Muscle layer of duodenum (tissue), 2 donors: ENCODE results near the gene TREML2.
"Not testable (repeated sequence)": the region's sequence is repeated elsewhere in the genome, so short reads cannot be mapped to it uniquely, and the experiment has no call there.

ENCODE experiments used
- H3K27ac ChIP-seq: one replicate; pipeline ENCODE4 v1.7.0; 2013; ENCODE audit warnings: mild to moderate bottlenecking, low read length
- H3K27me3 ChIP-seq: one replicate; pipeline ENCODE4 v1.7.0; 2013; ENCODE audit warnings: low read depth, mild to moderate bottlenecking, control low read depth, low read length
- H3K36me3 ChIP-seq, 2 donors: one replicate each; pipeline ENCODE4 v1.7.0; 2013; ENCODE audit warnings: low read length in 2 of 2, control low read depth in 1 of 2, mild to moderate bottlenecking in 1 of 2; ENCODE audit not compliant: insufficient read depth in 2 of 2, control insufficient read depth in 1 of 2
- H3K4me1 ChIP-seq, 2 donors: one replicate each; pipeline ENCODE4 v1.7.0; 2013; ENCODE audit warnings: low read length in 2 of 2, mild to moderate bottlenecking in 2 of 2, control low read depth in 1 of 2, moderate library complexity in 1 of 2; ENCODE audit not compliant: insufficient read depth in 2 of 2, control insufficient read depth in 1 of 2
- H3K4me3 ChIP-seq, 2 donors: one replicate each; pipeline ENCODE4 v1.7.0; 2013; ENCODE audit warnings: low read length in 2 of 2, low read depth in 1 of 2, mild to moderate bottlenecking in 1 of 2
- H3K9me3 ChIP-seq, 2 donors: one replicate each; pipeline ENCODE4 v1.7.0; 2013; ENCODE audit warnings: low read length in 2 of 2, control low read depth in 1 of 2, mild to moderate bottlenecking in 1 of 2; ENCODE audit not compliant: control insufficient read depth in 1 of 2
- donor health status: healthy.

The TREML2 gene

DNA sequence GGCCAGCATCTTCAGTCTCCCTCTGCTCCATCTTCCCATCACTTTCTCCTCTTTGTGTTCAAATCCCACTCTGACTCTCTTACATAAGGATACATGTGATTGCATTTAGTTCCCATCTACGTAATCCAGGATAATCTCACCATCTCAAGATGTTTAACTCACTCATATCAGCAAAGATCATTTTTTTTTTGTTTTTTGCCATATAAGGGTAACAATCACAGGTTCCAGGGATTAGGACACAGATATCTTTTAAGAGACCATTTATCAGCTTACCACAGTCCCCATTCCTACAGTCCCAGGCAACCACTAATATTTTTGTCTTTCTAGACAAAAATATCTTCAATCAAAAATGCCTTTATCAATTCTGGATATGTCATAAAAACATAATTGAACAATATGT is 3.2 kb upstream of the TREML2 start:
- no peaks in the 10 kb centered on the region for H3K36me3 ChIP-seq
- no peak overlapping the region for H3K27ac ChIP-seq
- no peak overlapping the region for H3K4me3 ChIP-seq
- peaks cover 0 to 4% of the 10 kb centered on the region in 2 donors for H3K9me3 ChIP-seq
- no peaks in the 10 kb centered on the region for H3K27me3 ChIP-seq
- H3K4me1 ChIP-seq: no peaks in the 10 kb centered on the region

DNA sequence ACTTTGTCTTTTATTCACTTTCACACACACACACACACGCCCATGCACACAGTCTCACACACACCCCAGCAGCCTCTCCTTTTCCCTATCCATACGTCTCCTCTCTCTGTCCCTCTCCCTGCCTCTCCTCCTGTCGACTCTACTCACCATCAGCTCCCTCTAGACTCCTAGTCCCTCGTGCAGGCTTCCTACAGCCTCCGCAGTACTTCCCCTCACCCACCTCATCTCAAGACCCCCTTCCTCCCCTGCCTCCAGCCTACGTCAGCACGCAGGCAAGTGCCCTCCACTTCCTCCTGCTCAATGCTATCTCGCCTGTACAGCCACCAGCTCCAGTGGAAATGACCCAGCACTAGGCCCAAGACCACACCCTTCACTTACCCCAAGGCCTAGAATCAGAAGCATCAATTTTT is 820 bp upstream of the TREML2 start:
- H3K27me3 ChIP-seq: no peaks in the 10 kb centered on the region
- no peak overlapping the region for H3K27ac ChIP-seq
- no peaks in the 10 kb centered on the region for H3K4me1 ChIP-seq
- no peaks in the 10 kb centered on the region for H3K36me3 ChIP-seq
- H3K9me3 ChIP-seq: no peaks in the 10 kb centered on the region
- H3K4me3 ChIP-seq: no peak overlapping the region

DNA sequence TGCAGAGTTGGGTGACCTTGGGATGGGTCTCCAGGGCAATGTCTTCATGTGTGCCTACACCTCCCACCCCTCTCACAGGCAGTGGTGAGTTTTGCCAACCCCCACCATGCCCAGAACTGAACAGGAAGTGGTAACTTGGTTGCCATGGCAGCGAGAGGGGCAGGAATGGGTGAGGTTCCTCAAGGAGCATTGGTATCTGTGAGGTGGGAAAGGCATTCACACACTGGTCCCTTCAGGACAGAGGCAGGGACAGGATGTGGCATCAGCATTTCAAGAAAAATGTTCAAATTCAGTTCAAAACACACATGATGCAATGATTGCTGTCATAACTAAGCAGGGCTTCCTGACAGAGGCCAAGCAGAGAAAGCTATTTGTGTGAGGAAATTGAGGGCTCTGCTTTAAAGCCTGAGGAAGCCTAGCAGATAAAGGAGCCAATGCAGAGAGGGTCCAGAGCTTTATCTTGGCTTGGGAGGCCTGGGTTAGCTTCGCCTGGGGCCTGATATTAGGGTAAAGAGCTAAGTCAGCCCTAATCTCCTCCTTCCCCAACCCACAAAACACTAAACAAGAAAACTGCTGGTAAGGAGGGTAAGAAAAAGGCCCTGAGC is 551 bp downstream of the TREML2 start:
- no peaks in the 10 kb centered on the region for H3K27me3 ChIP-seq
- no peaks in the 10 kb centered on the region for H3K36me3 ChIP-seq
- no peaks in the 10 kb centered on the region for H3K9me3 ChIP-seq
- no peak overlapping the region for H3K4me3 ChIP-seq
- no peak overlapping the region for H3K27ac ChIP-seq
- no peaks in the 10 kb centered on the region for H3K4me1 ChIP-seq

DNA sequence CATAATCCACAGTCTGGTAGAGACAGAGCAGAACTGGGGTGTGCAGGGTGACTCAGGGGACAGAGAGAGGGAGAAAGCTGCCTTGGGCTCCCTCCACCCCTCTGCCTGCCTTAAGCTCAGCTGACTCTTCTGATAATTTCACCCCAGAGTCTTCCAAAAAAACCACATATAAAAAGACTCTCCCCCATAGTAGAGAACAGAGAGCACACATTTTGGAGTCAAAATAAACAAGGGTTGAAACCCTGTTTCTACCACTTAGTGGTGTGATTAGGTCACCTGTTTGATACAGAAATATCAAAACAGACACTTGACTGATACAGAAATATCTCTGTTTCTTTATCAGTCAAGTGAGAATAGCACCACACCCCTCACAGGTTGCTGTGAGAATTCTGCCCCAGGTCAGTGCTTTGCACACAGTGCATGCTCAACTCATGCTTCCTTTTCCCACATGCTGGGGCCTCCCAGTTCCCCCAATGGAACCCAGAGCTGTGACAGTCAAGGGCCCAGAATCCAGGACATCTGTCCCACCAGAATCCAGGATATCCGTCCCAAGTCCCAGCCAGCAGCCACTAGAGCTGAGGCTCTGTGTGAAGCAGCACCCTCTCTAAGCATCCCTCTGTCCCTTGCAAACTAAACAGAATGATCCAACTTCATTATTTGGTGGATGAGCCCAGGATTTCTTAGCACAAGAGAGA is 1.2 kb downstream of the TREML2 start:
- no peak overlapping the region for H3K27ac ChIP-seq
- no peaks in the 10 kb centered on the region for H3K4me1 ChIP-seq
- H3K4me3 ChIP-seq: no peak overlapping the region
- H3K9me3 ChIP-seq: no peaks in the 10 kb centered on the region
- no peaks in the 10 kb centered on the region for H3K27me3 ChIP-seq
- H3K36me3 ChIP-seq: no peaks in the 10 kb centered on the region

DNA sequence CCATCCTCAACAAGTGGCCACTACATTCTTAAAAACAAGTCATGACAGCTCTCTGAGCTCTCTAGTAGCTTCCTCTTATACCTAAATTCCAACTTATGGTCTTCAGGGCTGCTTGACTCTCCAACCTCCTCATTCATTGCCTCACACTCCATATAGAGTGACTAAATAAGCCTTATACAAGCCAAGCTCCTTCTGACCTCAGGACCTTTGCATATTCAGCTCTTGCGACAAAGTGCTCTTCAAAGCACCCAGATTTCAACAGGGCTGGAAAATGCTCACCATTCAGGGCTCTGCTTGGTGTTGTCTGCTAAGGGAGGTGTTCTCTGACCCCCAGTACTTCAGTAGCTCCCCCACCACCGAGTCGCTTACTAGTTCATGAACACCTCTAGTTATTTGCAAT is 3.7 kb downstream of the TREML2 start:
- Histone ChIP-seq H3K4me1 (no peaks in the 10 kb centered on the region), H3K27ac (no peak overlapping the region), H3K27me3 (no peaks in the 10 kb centered on the region), H3K9me3 (no peaks in the 10 kb centered on the region), H3K4me3 (no peak overlapping the region), H3K36me3 (no peaks in the 10 kb centered on the region)

DNA sequence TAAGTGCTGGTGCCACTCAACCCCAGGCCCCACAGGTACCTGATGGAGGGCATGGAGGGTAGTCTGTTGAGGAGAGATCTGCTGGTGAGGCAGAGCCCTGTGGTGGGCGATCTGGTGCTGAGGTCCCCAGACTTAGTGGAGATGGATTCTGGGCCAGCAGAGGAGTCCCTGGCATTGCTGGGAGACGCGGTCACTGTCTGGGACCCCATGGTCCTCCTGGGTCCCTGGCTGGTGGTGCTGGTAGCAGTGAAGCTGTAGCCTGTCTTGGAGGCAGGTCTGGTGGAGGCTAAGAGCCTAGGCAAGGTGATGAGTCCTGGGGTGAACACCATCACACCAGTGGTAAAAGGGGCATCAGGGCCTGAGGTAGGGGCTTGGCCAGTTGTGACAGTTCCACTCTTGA is 6.6 kb downstream of the TREML2 start:
- Histone ChIP-seq H3K36me3 (no peaks in the 10 kb centered on the region), H3K4me1 (no peaks in the 10 kb centered on the region)

DNA sequence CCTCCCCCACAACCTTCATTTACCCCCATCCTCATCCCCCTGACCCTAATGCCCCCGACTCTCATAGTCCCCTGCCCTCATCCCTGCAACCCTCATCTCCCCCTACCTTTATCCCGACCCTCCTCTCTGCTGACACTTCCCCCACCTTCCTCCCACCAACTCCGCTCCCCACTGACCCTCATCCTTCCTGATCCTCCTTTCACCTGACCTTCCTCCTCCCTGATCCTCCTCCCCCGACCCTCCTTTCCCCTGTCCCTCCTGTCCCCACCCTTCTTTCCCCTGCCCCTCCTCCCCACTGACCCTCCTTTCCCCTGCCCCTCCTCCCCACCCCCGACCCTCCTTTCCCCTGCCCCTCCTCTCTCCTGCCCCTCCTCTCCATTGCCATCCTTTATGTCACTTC is 7.1 kb downstream of the TREML2 start:
- no peak overlapping the region for H3K4me3 ChIP-seq
- no peaks in the 10 kb centered on the region for H3K4me1 ChIP-seq
- H3K9me3 ChIP-seq: no peaks in the 10 kb centered on the region
- no peaks in the 10 kb centered on the region for H3K27me3 ChIP-seq
- H3K27ac ChIP-seq: no peak overlapping the region
- no peaks in the 10 kb centered on the region for H3K36me3 ChIP-seq

More for the DNA sequence above, 6.6 kb downstream of the TREML2 start:
- Histone ChIP-seq H3K4me3 (no peak overlapping the region), H3K27me3 (no peaks in the 10 kb centered on the region), H3K27ac (no peak overlapping the region), H3K9me3 (no peaks in the 10 kb centered on the region)

DNA sequence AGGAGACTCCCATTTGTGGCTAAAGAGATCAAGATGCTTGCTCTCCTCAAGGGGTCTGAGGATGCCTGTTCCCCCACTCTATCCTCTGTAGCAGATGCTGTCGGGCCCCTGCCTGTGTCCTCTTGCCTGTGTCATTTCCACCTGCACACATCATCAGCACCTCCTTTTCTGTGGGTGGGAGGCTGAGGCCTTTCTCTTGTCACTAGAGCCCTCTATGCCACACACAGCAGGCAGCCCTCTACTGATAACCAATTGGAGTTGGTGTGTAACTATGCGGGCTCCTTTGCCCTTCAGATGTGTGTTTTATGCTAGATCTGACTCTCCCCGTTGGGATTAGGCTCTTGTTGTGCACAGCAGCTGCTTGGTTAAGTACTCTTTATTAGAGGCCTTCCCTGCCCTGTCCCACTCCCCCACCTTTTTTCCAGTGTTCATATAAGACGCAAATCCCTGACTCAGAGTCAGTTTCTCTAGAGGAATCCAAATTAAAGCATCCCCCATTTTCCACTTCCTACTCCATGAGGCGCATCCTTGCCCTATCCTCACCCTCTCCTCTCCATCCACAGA is 7.7 kb downstream of the TREML2 start:
- Histone ChIP-seq H3K27me3 (no peaks in the 10 kb centered on the region), H3K36me3 (no peaks in the 10 kb centered on the region), H3K27ac (no peak overlapping the region), H3K4me1 (no peaks in the 10 kb centered on the region), H3K9me3 (no peaks in the 10 kb centered on the region), H3K4me3 (no peak overlapping the region)

DNA sequence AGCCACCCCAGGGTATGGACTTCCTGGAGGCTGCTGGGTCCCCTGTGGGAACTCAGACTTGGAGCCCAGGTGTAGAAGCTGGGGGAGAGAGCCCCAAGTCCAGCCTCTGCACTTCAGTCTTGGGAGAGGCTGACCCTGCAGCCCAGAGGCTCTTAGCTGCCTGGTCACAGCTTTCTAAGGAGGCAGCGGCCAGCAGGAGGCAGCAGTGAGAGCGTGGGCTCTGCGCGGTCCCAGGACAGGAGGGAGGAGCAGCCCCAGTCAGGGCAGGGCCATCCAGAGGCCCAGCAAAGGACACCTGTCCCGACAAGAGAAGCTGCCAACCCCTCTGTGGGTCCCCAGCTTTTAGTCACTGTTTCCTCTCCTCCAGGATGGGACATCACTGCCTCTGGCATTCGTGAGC is 9.4 kb downstream of the TREML2 start:
- no peak overlapping the region for H3K4me3 ChIP-seq
- no peaks in the 10 kb centered on the region for H3K9me3 ChIP-seq
- no peaks in the 10 kb centered on the region for H3K27me3 ChIP-seq

DNA sequence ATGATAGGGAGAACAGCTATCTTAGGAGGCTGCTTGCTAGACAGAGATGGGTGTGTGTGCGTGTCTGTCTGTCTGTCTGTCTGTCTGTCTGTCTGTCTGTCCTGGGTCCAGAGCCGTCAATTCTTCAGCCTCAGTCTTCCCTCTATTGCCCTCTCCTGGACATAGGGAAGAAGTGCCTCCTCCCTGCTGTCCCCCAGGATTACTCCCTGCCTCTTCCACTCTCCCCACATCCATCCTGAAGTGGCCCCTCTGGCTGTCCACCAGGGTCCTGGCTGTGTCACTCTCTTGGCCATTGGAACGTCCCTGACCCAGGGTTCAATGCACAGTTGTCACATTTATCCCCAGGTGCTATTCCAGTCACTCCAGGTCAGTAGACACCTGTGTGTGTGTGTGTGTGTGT is 10.2 kb downstream of the TREML2 start:
- no peak overlapping the region for H3K27ac ChIP-seq
- no peaks in the 10 kb centered on the region for H3K36me3 ChIP-seq
- no peaks in the 10 kb centered on the region for H3K4me1 ChIP-seq
- no peaks in the 10 kb centered on the region for H3K9me3 ChIP-seq
- H3K27me3 ChIP-seq: no peaks in the 10 kb centered on the region
- H3K4me3 ChIP-seq: no peak overlapping the region

More for the DNA sequence above, 9.4 kb downstream of the TREML2 start:
- Histone ChIP-seq H3K27ac (no peak overlapping the region), H3K4me1 (no peaks in the 10 kb centered on the region), H3K36me3 (no peaks in the 10 kb centered on the region)

DNA sequence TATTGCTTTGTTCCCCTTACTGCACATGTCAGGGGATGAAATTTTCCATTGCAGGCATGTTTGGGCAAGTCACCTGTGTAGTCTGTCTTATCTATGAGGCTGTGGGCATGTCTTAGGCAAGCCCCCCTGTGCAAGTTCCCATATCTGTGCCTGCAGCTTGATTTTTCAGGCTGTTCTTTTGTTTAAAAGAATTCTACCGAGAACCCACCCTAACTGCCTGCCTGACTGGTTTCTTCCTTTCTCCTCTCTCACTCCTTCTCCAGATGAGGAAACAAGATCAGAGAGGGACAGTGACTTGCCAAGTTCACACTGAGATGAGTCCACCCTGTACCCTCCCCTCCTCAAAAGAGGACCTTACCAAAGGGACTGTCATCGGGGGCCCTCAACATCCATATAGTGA is 11.0 kb downstream of the TREML2 start:
- no peaks in the 10 kb centered on the region for H3K27me3 ChIP-seq
- H3K9me3 ChIP-seq: no peaks in the 10 kb centered on the region
- no peaks in the 10 kb centered on the region for H3K36me3 ChIP-seq
- H3K4me3 ChIP-seq: no peak overlapping the region
- no peak overlapping the region for H3K27ac ChIP-seq
- no peaks in the 10 kb centered on the region for H3K4me1 ChIP-seq

DNA sequence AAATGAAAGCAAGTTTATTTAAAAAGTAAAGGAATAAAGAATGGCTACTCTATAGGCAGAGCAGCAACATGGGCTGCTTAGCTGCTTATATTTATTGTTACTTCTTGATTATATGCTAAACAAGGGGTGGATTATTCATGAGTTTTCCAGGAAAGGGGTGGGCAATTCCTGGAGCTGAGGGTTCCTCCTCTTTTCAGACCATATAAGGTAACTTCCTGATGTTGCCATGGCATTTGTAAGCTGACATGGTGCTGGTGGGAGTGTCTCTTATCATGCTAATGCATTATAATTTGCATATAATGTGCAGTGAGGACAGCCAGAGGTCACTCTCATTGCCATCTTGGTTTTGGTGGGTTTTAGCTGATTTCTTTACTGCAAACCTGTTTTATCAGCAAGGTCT is 11.9 kb downstream of the TREML2 start:
- H3K9me3 ChIP-seq, H3K4me1 ChIP-seq, H3K4me3 ChIP-seq, H3K27ac ChIP-seq, H3K27me3 ChIP-seq, H3K36me3 ChIP-seq: not testable (repeated sequence)
